GM19193 (cell line): Measurements from ENCODE around the gene RPTOR.

ENCODE experiments used
- POLR2A ChIP-seq: IDR thresholded peaks from 4 replicates; pipeline ENCODE4 v1.6.1; 2011; ENCODE audit not compliant: insufficient read depth, insufficient read length; ENCODE audit errors: extremely low read depth

RPTOR gene

GRCh38 chr17:80855948-80856862 lies 311.6 kb downstream of the RPTOR start:
- TF ChIP-seq POLR2A = peak; percentile 28

GRCh38 chr17:80856863-80857755 lies 312.5 kb downstream of the RPTOR start:
- TF ChIP-seq POLR2A = no peak

GRCh38 chr17:80857756-80858171 lies 313.1 kb downstream of the RPTOR start:
- TF ChIP-seq POLR2A = no peak

DNA sequence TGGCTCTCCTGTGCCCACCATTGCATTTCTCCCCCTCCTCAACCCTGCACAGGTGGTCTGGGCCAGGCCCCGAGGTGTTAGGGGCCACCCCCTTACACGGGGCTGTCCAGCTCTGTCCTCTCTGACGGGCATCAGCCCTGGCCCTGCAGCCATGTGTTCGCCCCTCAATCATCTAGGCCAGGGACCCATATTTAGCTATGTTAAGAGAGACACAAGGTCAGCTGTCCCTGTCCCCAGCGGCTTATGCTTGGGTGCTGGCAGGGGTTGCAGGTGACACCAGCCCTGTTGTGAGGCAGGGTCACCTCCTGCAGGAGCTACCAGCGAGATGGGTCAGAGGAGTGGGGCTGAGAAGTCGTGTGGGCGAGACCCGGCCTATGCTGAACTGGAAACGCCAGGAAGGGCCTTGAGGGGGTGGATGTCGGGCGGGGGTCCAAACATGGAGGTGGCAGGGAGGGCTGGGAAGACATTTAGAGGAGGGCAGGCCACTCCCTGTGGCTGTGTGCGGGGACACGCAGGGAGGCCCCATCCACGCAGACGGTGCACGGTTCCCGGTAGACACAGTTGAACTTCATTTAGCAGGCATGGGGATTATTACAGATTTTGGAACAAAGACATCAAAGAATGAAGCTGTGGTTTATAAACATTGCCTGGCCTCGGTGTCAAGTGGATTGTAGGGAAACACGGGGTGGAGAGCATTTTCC lies 313.8 kb downstream of the RPTOR start:
- no peak for TF ChIP-seq POLR2A

GRCh38 chr17:80859002-80859941 lies 314.6 kb downstream of the RPTOR start:
- TF ChIP-seq POLR2A = no peak

DNA sequence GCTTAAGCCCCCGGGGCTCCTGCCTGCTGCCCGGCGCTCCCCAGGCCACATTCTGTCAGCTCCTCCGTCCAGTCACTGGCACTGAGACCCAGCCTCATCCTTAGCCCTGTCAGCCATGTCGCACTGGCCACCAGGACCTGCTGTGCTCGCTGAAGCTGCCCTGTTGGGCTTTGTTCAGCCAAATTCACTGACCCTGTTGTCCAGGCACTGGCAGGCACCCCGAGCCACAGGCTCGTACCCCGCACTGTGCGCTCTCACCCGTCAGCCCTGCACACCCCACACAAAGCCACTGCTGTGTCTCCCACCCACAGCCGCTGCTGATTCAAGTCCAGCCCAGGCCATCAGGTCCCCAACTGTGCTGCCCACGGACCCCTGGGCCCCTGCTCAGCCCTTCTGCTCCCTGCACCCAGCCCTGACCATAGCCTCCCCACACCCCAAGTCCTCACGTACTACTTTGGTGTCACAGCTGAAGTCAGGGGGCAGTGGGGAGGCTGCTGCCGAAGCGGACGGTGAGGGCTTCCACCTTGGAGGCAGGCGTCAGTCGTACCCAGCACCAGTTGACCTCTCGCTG lies 315.5 kb downstream of the RPTOR start:
- no peak for TF ChIP-seq POLR2A

GRCh38 chr17:80860703-80861417 lies 316.2 kb downstream of the RPTOR start:
- TF ChIP-seq POLR2A = no peak

DNA sequence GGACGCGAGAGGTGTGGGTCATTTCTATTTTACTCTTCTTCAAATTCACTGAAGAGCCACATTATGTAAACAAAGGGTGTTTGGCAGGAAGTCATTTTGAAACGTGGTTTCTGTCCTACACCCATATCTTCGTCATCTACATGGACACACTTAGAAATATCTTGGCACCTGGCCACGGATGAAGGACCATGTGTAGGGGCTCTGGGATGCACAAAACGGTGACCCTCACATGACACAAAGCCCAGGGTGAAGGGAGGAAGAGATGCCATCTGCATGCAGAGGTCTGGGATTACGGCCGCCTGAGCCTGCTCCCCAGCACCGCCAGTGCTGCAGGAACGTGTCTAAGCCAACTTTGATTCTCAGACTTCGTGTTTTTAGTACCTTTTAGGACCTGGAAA lies 316.8 kb downstream of the RPTOR start:
- no peak for TF ChIP-seq POLR2A

- no peak for TF ChIP-seq POLR2A
Observed at GRCh38 chr17:80861892-80862291, 317.3 kb downstream of the RPTOR start.

- TF ChIP-seq POLR2A = no peak
Observed at GRCh38 chr17:80862481-80862961, 317.9 kb downstream of the RPTOR start.

- no peak for TF ChIP-seq POLR2A
Observed at GRCh38 chr17:80862978-80863377, 318.3 kb downstream of the RPTOR start.

GRCh38 chr17:80863626-80864025 lies 319.0 kb downstream of the RPTOR start:
- TF ChIP-seq POLR2A = no peak

GRCh38 chr17:80864751-80865150 lies 320.1 kb downstream of the RPTOR start:
- no peak for TF ChIP-seq POLR2A

- no peak for TF ChIP-seq POLR2A
Observed at GRCh38 chr17:80866050-80866793, 321.6 kb downstream of the RPTOR start.
